Measurements from ENCODE around the gene CACNA2D3. TPM values are rescaled to one million over a fixed set of nuclear protein-coding genes. Genes with fewer than 3 reads are reported as not detected.

CACNA2D3 gene
- total RNA-seq, 1 donor: 4.3 TPM

- TF ChIP-seq, protein P1, sequence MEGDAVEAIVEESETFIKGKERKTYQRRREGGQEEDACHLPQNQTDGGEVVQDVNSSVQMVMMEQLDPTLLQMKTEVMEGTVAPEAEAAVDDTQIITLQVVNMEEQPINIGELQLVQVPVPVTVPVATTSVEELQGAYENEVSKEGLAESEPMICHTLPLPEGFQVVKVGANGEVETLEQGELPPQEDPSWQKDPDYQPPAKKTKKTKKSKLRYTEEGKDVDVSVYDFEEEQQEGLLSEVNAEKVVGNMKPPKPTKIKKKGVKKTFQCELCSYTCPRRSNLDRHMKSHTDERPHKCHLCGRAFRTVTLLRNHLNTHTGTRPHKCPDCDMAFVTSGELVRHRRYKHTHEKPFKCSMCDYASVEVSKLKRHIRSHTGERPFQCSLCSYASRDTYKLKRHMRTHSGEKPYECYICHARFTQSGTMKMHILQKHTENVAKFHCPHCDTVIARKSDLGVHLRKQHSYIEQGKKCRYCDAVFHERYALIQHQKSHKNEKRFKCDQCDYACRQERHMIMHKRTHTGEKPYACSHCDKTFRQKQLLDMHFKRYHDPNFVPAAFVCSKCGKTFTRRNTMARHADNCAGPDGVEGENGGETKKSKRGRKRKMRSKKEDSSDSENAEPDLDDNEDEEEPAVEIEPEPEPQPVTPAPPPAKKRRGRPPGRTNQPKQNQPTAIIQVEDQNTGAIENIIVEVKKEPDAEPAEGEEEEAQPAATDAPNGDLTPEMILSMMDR (IDR thresholded peaks at IDR 0.05; ENCODE audit: insufficient read depth, low read depth, low read length): no peak
- no peak for DNase-seq (ENCODE audit: low read depth)
- no peak overlapping the region for H3K4me3 ChIP-seq (ENCODE audit: low read depth, low read length)
These were observed 100.0 kb downstream of the CACNA2D3 start for GRCh38 chr3:54222316-54222715.

GRCh38 chr3:54223063-54223462 lies 100.7 kb downstream of the CACNA2D3 start:
- TF ChIP-seq, protein P1 (IDR thresholded peaks at IDR 0.05; ENCODE audit: insufficient read depth, low read depth, low read length): no peak
- DNase-seq (ENCODE audit: low read depth): no peak
- H3K4me3 ChIP-seq (ENCODE audit: low read depth, low read length): no peak overlapping the region

- TF ChIP-seq, protein P1 (IDR thresholded peaks at IDR 0.05; ENCODE audit: insufficient read depth, low read depth, low read length): no peak
- no peak for DNase-seq (ENCODE audit: low read depth)
These were observed 103.6 kb downstream of the CACNA2D3 start for GRCh38 chr3:54225841-54226528.

GRCh38 chr3:54228806-54229205 lies 106.5 kb downstream of the CACNA2D3 start:
- no peak for DNase-seq (ENCODE audit: low read depth)
- TF ChIP-seq, protein P1 (IDR thresholded peaks at IDR 0.05; ENCODE audit: insufficient read depth, low read depth, low read length): no peak
- no peak overlapping the region for H3K4me3 ChIP-seq (ENCODE audit: low read depth, low read length)

More at GRCh38 chr3:54225841-54226528, 103.6 kb downstream of the CACNA2D3 start:
- no peak overlapping the region for H3K4me3 ChIP-seq (ENCODE audit: low read depth, low read length)

GRCh38 chr3:54232618-54233017 lies 110.3 kb downstream of the CACNA2D3 start:
- TF ChIP-seq, protein P1 (IDR thresholded peaks at IDR 0.05; ENCODE audit: insufficient read depth, low read depth, low read length): no peak
- DNase-seq (ENCODE audit: low read depth): no peak

GRCh38 chr3:54235998-54236397 lies 113.6 kb downstream of the CACNA2D3 start:
- DNase-seq (ENCODE audit: low read depth): no peak
- H3K4me3 ChIP-seq (ENCODE audit: low read depth, low read length): no peak overlapping the region
- TF ChIP-seq, protein P1 (IDR thresholded peaks at IDR 0.05; ENCODE audit: insufficient read depth, low read depth, low read length): no peak

More at GRCh38 chr3:54232618-54233017, 110.3 kb downstream of the CACNA2D3 start:
- H3K4me3 ChIP-seq (ENCODE audit: low read depth, low read length): no peak overlapping the region

GRCh38 chr3:54237109-54237508 lies 114.8 kb downstream of the CACNA2D3 start:
- DNase-seq (ENCODE audit: low read depth): no peak
- TF ChIP-seq, protein P1 (IDR thresholded peaks at IDR 0.05; ENCODE audit: insufficient read depth, low read depth, low read length): no peak
- no peak overlapping the region for H3K4me3 ChIP-seq (ENCODE audit: low read depth, low read length)
